ENCODE data around the gene RERE. TPM values are rescaled to one million over a fixed set of nuclear protein-coding genes. Genes with fewer than 3 reads are reported as not detected.

Gene RERE
- total RNA-seq, 2 donors from 2014 or later = 207 to 322 TPM

DNA sequence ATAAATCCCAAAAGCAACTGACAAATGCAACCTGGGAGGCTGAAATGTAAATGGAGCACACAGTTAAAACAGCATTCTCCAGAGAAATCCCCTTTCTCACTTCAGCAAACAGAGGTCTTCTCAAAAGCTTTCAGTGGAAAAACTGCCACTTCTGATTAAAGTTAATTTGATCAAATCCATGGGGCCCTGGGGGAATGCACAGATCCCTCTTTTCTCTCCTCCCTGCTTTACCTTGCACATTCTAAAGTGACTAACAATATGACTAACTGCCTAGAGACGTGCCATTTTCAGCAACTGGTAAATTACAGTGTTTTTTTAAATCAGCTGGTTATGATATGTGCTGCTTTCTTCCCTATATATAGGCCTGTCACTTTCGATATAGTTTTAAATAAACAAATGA lies 142.5 kb downstream of the RERE start:
- Histone ChIP-seq H3K9me3 (no peaks in the 10 kb centered on the region), H3K27ac (no peak overlapping the region), H3K27me3 (replicated peaks; ENCODE audit: insufficient read depth) (no peaks in the 10 kb centered on the region), H3K36me3 (no peaks in the 10 kb centered on the region), H3K4me1 (replicated peaks) (peaks cover 3% of the 10 kb centered on the region), H3K4me3 (no peak overlapping the region)
- intact Hi-C loops (cut with DNase I) = loop anchor here (5.0 kb wide), 1 partner anchor 208 kb away; no protein-coding TSS in a partner anchor
- no peak for DNase-seq (ENCODE audit: low spot score)
- TF ChIP-seq POLR2AphosphoS5 (IDR thresholded peaks at IDR 0.05) = no peak
- TF ChIP-seq, protein P1, sequence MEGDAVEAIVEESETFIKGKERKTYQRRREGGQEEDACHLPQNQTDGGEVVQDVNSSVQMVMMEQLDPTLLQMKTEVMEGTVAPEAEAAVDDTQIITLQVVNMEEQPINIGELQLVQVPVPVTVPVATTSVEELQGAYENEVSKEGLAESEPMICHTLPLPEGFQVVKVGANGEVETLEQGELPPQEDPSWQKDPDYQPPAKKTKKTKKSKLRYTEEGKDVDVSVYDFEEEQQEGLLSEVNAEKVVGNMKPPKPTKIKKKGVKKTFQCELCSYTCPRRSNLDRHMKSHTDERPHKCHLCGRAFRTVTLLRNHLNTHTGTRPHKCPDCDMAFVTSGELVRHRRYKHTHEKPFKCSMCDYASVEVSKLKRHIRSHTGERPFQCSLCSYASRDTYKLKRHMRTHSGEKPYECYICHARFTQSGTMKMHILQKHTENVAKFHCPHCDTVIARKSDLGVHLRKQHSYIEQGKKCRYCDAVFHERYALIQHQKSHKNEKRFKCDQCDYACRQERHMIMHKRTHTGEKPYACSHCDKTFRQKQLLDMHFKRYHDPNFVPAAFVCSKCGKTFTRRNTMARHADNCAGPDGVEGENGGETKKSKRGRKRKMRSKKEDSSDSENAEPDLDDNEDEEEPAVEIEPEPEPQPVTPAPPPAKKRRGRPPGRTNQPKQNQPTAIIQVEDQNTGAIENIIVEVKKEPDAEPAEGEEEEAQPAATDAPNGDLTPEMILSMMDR (IDR thresholded peaks at IDR 0.05) = no peak
- no peak for TF ChIP-seq POLR2A (IDR thresholded peaks at IDR 0.05)
- 86% methylated on average over 2 of the region's 2 CpGs for WGBS

DNA sequence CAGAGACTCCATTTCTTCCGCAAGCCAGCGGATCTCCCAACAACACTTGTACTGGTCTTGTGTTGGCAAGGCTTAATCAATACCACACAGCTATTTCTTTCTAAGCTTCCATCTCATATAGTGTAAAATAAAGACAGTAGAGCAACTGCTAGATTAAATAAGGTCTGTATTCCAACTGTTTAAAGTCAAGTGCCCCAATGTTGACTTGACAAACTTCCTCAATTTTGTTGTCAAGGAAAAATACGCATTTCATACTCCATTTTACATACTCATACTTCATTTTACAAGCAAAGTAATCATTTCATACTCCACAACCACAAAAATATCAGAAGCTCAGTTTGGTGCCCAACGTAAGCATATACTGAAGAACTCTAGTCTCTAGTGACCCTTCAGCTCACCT lies 143.0 kb downstream of the RERE start:
- peaks cover 3% of the 10 kb centered on the region for H3K4me1 ChIP-seq (replicated peaks)
- no peak overlapping the region for H3K4me3 ChIP-seq
- intact Hi-C loops (cut with DNase I) = loop anchor here (5.0 kb wide), 1 partner anchor 207 kb away; no protein-coding TSS in a partner anchor
- no peaks in the 10 kb centered on the region for H3K27me3 ChIP-seq (replicated peaks; ENCODE audit: insufficient read depth)
- 84% methylated on average over 4 of the region's 4 CpGs for WGBS
- H3K9me3 ChIP-seq = no peaks in the 10 kb centered on the region
- TF ChIP-seq POLR2A (IDR thresholded peaks at IDR 0.05) = no peak
- TF ChIP-seq, protein P1 (IDR thresholded peaks at IDR 0.05) = no peak
- TF ChIP-seq POLR2AphosphoS5 (IDR thresholded peaks at IDR 0.05) = no peak
- H3K36me3 ChIP-seq = no peaks in the 10 kb centered on the region
- no peak for DNase-seq (ENCODE audit: low spot score)
- no peak overlapping the region for H3K27ac ChIP-seq

DNA sequence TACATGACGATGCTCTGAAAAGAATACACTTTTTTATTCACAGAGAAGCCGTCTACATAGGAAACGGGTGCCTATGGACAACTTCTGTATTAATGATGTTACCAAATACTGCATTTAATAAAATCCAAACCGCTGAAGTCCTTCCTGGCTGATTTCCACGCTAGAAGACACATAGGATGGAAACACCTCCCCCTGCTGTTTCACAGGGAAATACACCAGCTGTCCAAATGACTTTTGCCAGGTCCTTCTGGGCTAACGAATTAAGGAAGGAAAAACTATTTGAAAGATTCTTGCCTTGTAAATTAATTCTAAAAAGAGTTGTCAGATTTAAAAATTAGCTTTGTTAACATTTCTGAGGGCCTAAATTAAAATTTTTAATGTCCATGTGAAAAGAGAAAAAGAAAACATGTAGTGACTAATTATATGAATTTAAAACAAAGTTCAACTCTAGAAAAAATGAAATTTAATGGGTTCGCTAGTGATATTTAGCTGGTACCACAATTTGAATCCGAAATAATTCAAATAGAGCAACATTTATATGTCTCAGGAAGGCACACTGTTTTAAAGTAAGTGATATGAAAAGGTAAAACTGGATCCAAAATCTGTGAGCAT lies 146.0 kb downstream of the RERE start:
- intact Hi-C loops (cut with DNase I) = loop anchor here (2.0 to 5.0 kb wide), 2 partner anchors 111 to 204 kb away; no protein-coding TSS in a partner anchor
- WGBS = 31% methylated on average over 8 of the region's 8 CpGs
- TF ChIP-seq, protein P1 (IDR thresholded peaks at IDR 0.05) = peak in 3 of 4 experiments; percentile 58 to 78 (median 75)
- peak; percentile 32 for TF ChIP-seq POLR2AphosphoS5 (IDR thresholded peaks at IDR 0.05)
- TF ChIP-seq POLR2A (IDR thresholded peaks at IDR 0.05) = no peak
- no peak overlapping the region for H3K4me3 ChIP-seq
- H3K27me3 ChIP-seq (replicated peaks; ENCODE audit: insufficient read depth) = no peaks in the 10 kb centered on the region
- DNase-seq (ENCODE audit: low spot score) = peak; percentile 37
- H3K36me3 ChIP-seq = no peaks in the 10 kb centered on the region
- H3K27ac ChIP-seq = no peak overlapping the region
- H3K9me3 ChIP-seq = no peaks in the 10 kb centered on the region
- peaks cover 10% of the 10 kb centered on the region for H3K4me1 ChIP-seq (replicated peaks)

DNA sequence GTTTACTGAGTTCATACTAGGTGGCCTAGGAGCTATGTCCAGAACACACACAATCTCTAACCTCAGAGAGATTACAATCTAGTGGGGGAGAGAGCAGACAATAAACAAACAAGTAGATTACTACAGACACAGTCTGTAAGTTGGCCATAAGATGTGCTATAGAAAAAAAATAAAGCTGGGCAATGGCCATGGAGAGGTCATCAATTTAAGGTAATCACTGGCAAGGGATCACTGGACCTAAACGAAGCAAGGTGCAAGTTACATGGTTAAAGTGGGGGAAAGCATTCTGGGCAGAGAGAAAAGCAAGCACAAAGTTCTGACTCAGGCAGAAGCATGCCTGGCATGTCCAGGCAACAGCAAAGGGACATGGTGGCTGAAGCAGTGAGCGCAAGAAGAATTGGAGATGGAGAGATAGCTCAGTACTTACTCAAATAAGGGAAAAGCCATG lies 147.0 kb downstream of the RERE start:
- no peak overlapping the region for H3K27ac ChIP-seq
- WGBS = 28% methylated on average over 2 of the region's 2 CpGs
- TF ChIP-seq POLR2A (IDR thresholded peaks at IDR 0.05) (no peak), POLR2AphosphoS5 (IDR thresholded peaks at IDR 0.05) (no peak)
- TF ChIP-seq, protein P1 (IDR thresholded peaks at IDR 0.05) = no peak
- H3K4me3 ChIP-seq = no peak overlapping the region
- intact Hi-C loops (cut with DNase I) = loop anchor here (2.0 to 5.0 kb wide), 2 partner anchors 110 to 203 kb away; no protein-coding TSS in a partner anchor
- no peaks in the 10 kb centered on the region for H3K27me3 ChIP-seq (replicated peaks; ENCODE audit: insufficient read depth)
- H3K36me3 ChIP-seq = no peaks in the 10 kb centered on the region
- peaks cover 13% of the 10 kb centered on the region for H3K4me1 ChIP-seq (replicated peaks)
- no peak for DNase-seq (ENCODE audit: low spot score)
- H3K9me3 ChIP-seq = no peaks in the 10 kb centered on the region
